HCT116 (cell line): ENCODE data around the gene TRIM49B.
"Not testable (repeated sequence)": the region's sequence is repeated elsewhere in the genome, so short reads cannot be mapped to it uniquely, and the experiment has no call there.

ENCODE experiments used
- CEBPB ChIP-seq: IDR thresholded peaks from 2 replicates; pipeline ENCODE4 v1.6.1; 2012; ENCODE audit warnings: low read depth
- CTCF ChIP-seq, 3 experiments: fragments of 200-600 bp in 1 of 3; sonication (generic) in 1 of 3; IDR thresholded peaks in 2 of 3; conservative IDR thresholded peaks in 1 of 3; 2 replicates each; pipeline ENCODE4 v1.5.1; 2012 to 2017; ENCODE audit warnings: low read depth in 2 of 3, low read length in 2 of 3, antibody characterized with exemption in 1 of 3, borderline replicate concordance in 1 of 3, control low read depth in 1 of 3, mild to moderate bottlenecking in 1 of 3, mixed read lengths in 1 of 3, mixed run types in 1 of 3, moderate library complexity in 1 of 3; ENCODE audit not compliant: insufficient read depth in 1 of 3
- EGR1 ChIP-seq: IDR thresholded peaks from 2 replicates; pipeline ENCODE4 v1.6.1; 2012; ENCODE audit warnings: low read depth
- EZH2 ChIP-seq: fragments of 200-600 bp; sonication (generic); IDR thresholded peaks from 2 replicates; pipeline ENCODE4 v1.6.1; 2017; ENCODE audit warnings: antibody characterized with exemption, mixed run types
- POLR2A ChIP-seq: IDR thresholded peaks from 2 replicates; pipeline ENCODE4 v1.7.0; 2011; ENCODE audit warnings: borderline replicate concordance; ENCODE audit not compliant: insufficient read depth, insufficient read length; ENCODE audit errors: extremely low read depth
- POLR2AphosphoS5 ChIP-seq: IDR thresholded peaks from 2 replicates; pipeline ENCODE4 v1.6.1; 2011; ENCODE audit warnings: mild to moderate bottlenecking, low read depth, low read length, moderate library complexity
- RAD21 ChIP-seq: IDR thresholded peaks from 2 replicates; pipeline ENCODE4 v1.6.1; 2012; ENCODE audit warnings: low read depth, mild to moderate bottlenecking
- SRF ChIP-seq: IDR thresholded peaks from 2 replicates; pipeline ENCODE4 v1.6.1; 2012; ENCODE audit warnings: low read depth
- TF ChIP-seq, protein P1 (sequence below): IDR thresholded peaks from 2 replicates; pipeline ENCODE4 v1.6.1; 2012; ENCODE audit warnings: low read depth

DNA sequence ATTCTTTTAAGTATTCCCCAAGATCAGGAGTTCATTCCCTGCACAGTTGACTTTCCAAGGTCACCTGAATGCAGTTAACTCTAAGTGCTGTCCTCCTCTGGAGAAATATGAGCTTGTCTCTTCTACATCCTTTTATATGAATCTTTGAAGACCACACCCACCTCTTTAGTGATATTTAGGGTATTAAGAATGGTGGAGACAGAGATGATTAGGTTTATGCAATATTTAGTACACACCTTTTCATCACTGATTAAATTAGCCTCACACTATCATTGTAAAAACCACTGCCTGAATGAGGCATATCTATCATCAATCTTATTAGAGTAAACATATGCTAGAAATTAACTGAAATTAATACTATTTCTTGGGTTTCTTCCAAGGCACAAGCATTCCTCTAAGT, 44.8 kb upstream of the TRIM49B start, which contains the start of gene TRIM51G:
- not testable (repeated sequence) for TF ChIP-seq CTCF (IDR thresholded peaks at IDR 0.05 in 2 of 3, conservative IDR thresholded peaks at IDR 0.05 in 1 of 3; ENCODE audit: borderline replicate concordance in 1 of 3, insufficient read depth in 1 of 3, low read depth in 2 of 3, low read length in 2 of 3); CEBPB; POLR2A; EZH2; RAD21; POLR2AphosphoS5; SRF; EGR1
- TF ChIP-seq, protein P1, sequence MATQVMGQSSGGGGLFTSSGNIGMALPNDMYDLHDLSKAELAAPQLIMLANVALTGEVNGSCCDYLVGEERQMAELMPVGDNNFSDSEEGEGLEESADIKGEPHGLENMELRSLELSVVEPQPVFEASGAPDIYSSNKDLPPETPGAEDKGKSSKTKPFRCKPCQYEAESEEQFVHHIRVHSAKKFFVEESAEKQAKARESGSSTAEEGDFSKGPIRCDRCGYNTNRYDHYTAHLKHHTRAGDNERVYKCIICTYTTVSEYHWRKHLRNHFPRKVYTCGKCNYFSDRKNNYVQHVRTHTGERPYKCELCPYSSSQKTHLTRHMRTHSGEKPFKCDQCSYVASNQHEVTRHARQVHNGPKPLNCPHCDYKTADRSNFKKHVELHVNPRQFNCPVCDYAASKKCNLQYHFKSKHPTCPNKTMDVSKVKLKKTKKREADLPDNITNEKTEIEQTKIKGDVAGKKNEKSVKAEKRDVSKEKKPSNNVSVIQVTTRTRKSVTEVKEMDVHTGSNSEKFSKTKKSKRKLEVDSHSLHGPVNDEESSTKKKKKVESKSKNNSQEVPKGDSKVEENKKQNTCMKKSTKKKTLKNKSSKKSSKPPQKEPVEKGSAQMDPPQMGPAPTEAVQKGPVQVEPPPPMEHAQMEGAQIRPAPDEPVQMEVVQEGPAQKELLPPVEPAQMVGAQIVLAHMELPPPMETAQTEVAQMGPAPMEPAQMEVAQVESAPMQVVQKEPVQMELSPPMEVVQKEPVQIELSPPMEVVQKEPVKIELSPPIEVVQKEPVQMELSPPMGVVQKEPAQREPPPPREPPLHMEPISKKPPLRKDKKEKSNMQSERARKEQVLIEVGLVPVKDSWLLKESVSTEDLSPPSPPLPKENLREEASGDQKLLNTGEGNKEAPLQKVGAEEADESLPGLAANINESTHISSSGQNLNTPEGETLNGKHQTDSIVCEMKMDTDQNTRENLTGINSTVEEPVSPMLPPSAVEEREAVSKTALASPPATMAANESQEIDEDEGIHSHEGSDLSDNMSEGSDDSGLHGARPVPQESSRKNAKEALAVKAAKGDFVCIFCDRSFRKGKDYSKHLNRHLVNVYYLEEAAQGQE = not testable (repeated sequence)
